ENCODE results near the gene AFG3L2.

DNA sequence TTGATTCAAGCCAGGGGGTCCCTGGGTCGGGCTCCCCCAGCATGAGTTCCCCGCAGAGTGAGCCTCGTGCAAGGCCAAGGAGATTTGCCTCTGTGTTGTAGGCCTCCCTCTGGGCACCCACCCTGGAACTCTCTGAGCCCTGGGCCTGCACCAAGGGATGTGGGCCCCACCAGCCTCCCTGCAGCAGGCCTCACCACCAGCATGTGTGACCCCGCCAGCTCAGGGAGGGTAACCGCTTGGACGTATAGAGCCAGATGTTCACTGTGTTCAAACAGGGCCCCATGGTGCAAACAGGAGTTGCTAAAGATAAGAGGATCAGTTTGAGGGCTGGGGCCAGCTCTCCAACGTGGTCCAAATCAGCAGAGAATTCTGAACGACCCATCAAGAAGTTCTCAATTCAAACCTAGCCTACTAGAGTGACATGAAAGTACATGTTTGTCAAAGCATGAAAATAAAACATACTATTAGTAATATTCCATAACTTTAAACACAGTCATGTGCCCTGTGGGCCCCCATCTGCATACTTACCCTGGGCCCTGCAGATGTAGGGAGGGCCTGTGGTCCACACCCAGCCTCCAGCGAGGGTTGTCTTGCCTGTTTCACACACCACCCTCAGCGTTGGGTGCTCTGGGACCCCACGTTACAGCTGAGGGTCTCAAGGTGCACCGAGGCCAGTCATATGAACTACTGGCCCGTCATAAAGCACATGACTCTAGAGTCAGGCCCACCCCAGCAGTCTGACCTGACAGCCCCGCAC lies 74.5 kb downstream of the AFG3L2 start:
- TF ChIP-seq CTCF (IDR thresholded peaks at IDR 0.05) (no peak), POLR2A (IDR thresholded peaks at IDR 0.05) (no peak)

Data from right lobe of liver (tissue), 4 donors.